Loucy (cell line): ENCODE results near the gene DAD1.
"Not testable (repeated sequence)": the region's sequence is repeated elsewhere in the genome, so short reads cannot be mapped to it uniquely, and the experiment has no call there.

ENCODE experiments used
- H2AFZ ChIP-seq: fragments of 200-600 bp; sonication (generic); 2 replicates; pipeline ENCODE4 v1.6.0; 2016; ENCODE audit warnings: antibody characterized with exemption, mild to moderate bottlenecking, low read length, moderate library complexity
- H3F3A ChIP-seq: fragments of 200-600 bp; 2 replicates; pipeline ENCODE4 v1.6.0; 2016; ENCODE audit warnings: antibody characterized with exemption, low read depth, mild to moderate bottlenecking
- H3K27me3 ChIP-seq: fragments of 200-600 bp; sonication (generic); 2 replicates; pipeline ENCODE4 v1.6.1; 2014; ENCODE audit warnings: low read length, mild to moderate bottlenecking; ENCODE audit not compliant: insufficient read depth, poor library complexity, severe bottlenecking
- H3K36me3 ChIP-seq: fragments of 200-600 bp; sonication (generic); 2 replicates; pipeline ENCODE4 v1.6.1; 2016; ENCODE audit warnings: low read length; ENCODE audit not compliant: insufficient read depth
- H3K4me1 ChIP-seq: fragments of 200-600 bp; sonication (generic); 2 replicates; pipeline ENCODE4 v1.5.1; 2014; ENCODE audit warnings: low read length, mild to moderate bottlenecking; ENCODE audit not compliant: insufficient read depth, poor library complexity, severe bottlenecking
- H3K4me2 ChIP-seq: fragments of 200-600 bp; sonication (generic); 2 replicates; pipeline ENCODE4 v1.6.0; 2014; ENCODE audit warnings: antibody characterized with exemption, low read length, low read depth, mild to moderate bottlenecking; ENCODE audit not compliant: poor library complexity, severe bottlenecking
- H3K4me3 ChIP-seq: fragments of 200-600 bp; sonication (generic); 2 replicates; pipeline ENCODE4 v1.5.1; 2014; ENCODE audit warnings: low read length, mild to moderate bottlenecking, mixed read lengths; ENCODE audit not compliant: poor library complexity, severe bottlenecking
- H3K79me2 ChIP-seq: fragments of 200-600 bp; sonication (generic); 2 replicates; pipeline ENCODE4 v1.6.1; 2014; ENCODE audit warnings: low read length; ENCODE audit not compliant: insufficient read depth
- H3K9ac ChIP-seq: fragments of 200-600 bp; sonication (generic); 2 replicates; pipeline ENCODE4 v1.6.0; 2014; ENCODE audit warnings: mild to moderate bottlenecking, low read depth, low read length, moderate library complexity; ENCODE audit not compliant: poor library complexity, severe bottlenecking
- H3K9me2 ChIP-seq: fragments of 200-600 bp; sonication (generic); replicated peaks from 2 replicates; pipeline ENCODE4 v1.6.1; 2016; ENCODE audit warnings: low read depth, low read length, mixed read lengths
- H3K9me3 ChIP-seq: fragments of 200-600 bp; sonication (generic); 2 replicates; pipeline ENCODE4 v1.6.1; 2014; ENCODE audit warnings: mild to moderate bottlenecking, antibody characterized with exemption, low read length, low read depth; ENCODE audit not compliant: insufficient read depth
- H4K20me1 ChIP-seq: fragments of 200-600 bp; sonication (generic); 2 replicates; pipeline ENCODE4 v1.6.0; 2014; ENCODE audit warnings: antibody characterized with exemption, low read length, mild to moderate bottlenecking; ENCODE audit not compliant: insufficient read depth, poor library complexity, severe bottlenecking
- CTCF ChIP-seq: fragments of 200-600 bp; sonication (generic); conservative IDR thresholded peaks from 2 replicates; pipeline ENCODE4 v1.5.1; 2014; ENCODE audit warnings: mild to moderate bottlenecking, antibody characterized with exemption, low read length
- EZH2phosphoT487 ChIP-seq: fragments of 200-600 bp; IDR thresholded peaks from 2 replicates; pipeline ENCODE4 v1.6.1; 2018; ENCODE audit warnings: antibody characterized with exemption, mild to moderate bottlenecking, moderate library complexity, borderline replicate concordance

Gene DAD1

GRCh38 chr14:22569737-22570131 lies 19.3 kb downstream of the DAD1 start:
- no peak for TF ChIP-seq EZH2phosphoT487
- no peak for TF ChIP-seq CTCF
- Histone ChIP-seq H3K79me2 (peaks cover 51% of the 10 kb centered on the region), H3K9ac (peak overlapping the region; percentile 97), H3K27me3 (no peaks in the 10 kb centered on the region), H3K9me2 (no peaks in the 10 kb centered on the region), H3K9me3 (no peaks in the 10 kb centered on the region), H4K20me1 (no peaks in the 10 kb centered on the region), H3K4me3 (peak overlapping the region; percentile 72), H3K4me2 (peak overlapping the region; percentile 87), H3F3A (no peaks in the 10 kb centered on the region), H2AFZ (no peak overlapping the region), H3K36me3 (peaks cover 27% of the 10 kb centered on the region), H3K4me1 (peaks cover 53% of the 10 kb centered on the region)

- H3K4me2 ChIP-seq = peak overlapping the region; percentile 87
- H3K9ac ChIP-seq = peak overlapping the region; percentile 97
- H4K20me1 ChIP-seq = no peaks in the 10 kb centered on the region
- TF ChIP-seq CTCF = no peak
- no peak for TF ChIP-seq EZH2phosphoT487
- no peaks in the 10 kb centered on the region for H3K9me3 ChIP-seq
- H3K4me1 ChIP-seq = peaks cover 58% of the 10 kb centered on the region
- H3K4me3 ChIP-seq = peak overlapping the region; percentile 72
- H3K9me2 ChIP-seq = no peaks in the 10 kb centered on the region
- H2AFZ ChIP-seq = no peak overlapping the region
- H3F3A ChIP-seq = no peaks in the 10 kb centered on the region
- peaks cover 56% of the 10 kb centered on the region for H3K79me2 ChIP-seq
- no peaks in the 10 kb centered on the region for H3K27me3 ChIP-seq
- H3K36me3 ChIP-seq = peaks cover 29% of the 10 kb centered on the region
These were observed 19.8 kb downstream of the DAD1 start for GRCh38 chr14:22569106-22569736.

GRCh38 chr14:22567437-22567836 lies 21.6 kb downstream of the DAD1 start:
- no peaks in the 10 kb centered on the region for H4K20me1 ChIP-seq
- H3K36me3 ChIP-seq = peaks cover 21% of the 10 kb centered on the region
- no peak for TF ChIP-seq EZH2phosphoT487
- H2AFZ ChIP-seq = no peak overlapping the region
- peak overlapping the region; percentile 30 for H3K4me3 ChIP-seq
- no peaks in the 10 kb centered on the region for H3K9me3 ChIP-seq
- peak overlapping the region; percentile 97 for H3K9ac ChIP-seq
- H3K9me2 ChIP-seq = no peaks in the 10 kb centered on the region
- peaks cover 74% of the 10 kb centered on the region for H3K4me1 ChIP-seq
- H3K27me3 ChIP-seq = no peaks in the 10 kb centered on the region
- peaks cover 68% of the 10 kb centered on the region for H3K79me2 ChIP-seq
- 0 out of 2 replicates have a peak, but pooled peaks cover 3% of the 10 kb centered on the region for H3F3A ChIP-seq
- peak overlapping the region; percentile 56 for H3K4me2 ChIP-seq

GRCh38 chr14:22566845-22567244 lies 22.2 kb downstream of the DAD1 start:
- peak overlapping the region; percentile 97 for H3K9ac ChIP-seq
- peak overlapping the region; percentile 56 for H3K4me2 ChIP-seq
- H3K4me1 ChIP-seq = peaks cover 80% of the 10 kb centered on the region
- peaks cover 7% of the 10 kb centered on the region; the same call in 1 of the 2 replicates for H3F3A ChIP-seq
- H4K20me1 ChIP-seq = no peaks in the 10 kb centered on the region
- no peaks in the 10 kb centered on the region for H3K9me2 ChIP-seq
- H3K4me3 ChIP-seq = peak overlapping the region; percentile 30
- H2AFZ ChIP-seq = no peak overlapping the region
- H3K9me3 ChIP-seq = no peaks in the 10 kb centered on the region
- H3K27me3 ChIP-seq = no peaks in the 10 kb centered on the region
- TF ChIP-seq CTCF = no peak
- TF ChIP-seq EZH2phosphoT487 = no peak
- H3K79me2 ChIP-seq = peaks cover 68% of the 10 kb centered on the region
- peaks cover 15% of the 10 kb centered on the region for H3K36me3 ChIP-seq

- not testable (repeated sequence) for H2AFZ ChIP-seq, H3F3A ChIP-seq, H3K27me3 ChIP-seq, H3K4me3 ChIP-seq, H4K20me1 ChIP-seq, H3K9me3 ChIP-seq, H3K9me2 ChIP-seq
- Histone ChIP-seq H3K9ac (peak overlapping the region; percentile 97), H3K79me2 (peaks cover 68% of the 10 kb centered on the region), H3K4me2 (peak overlapping the region; percentile 56), H3K4me1 (peaks cover 83% of the 10 kb centered on the region), H3K36me3 (peaks cover 14% of the 10 kb centered on the region)
These were observed 22.8 kb downstream of the DAD1 start for GRCh38 chr14:22566266-22566665.
